ENCODE results near the gene HOXB7.

The HOXB7 gene

GRCh38 chr17:48561884-48562810 lies 48.7 kb downstream of the HOXB7 start:
- Histone ChIP-seq H3K9me3 (ENCODE audit: severe bottlenecking) (peaks cover 2% of the 10 kb centered on the region), H3K27ac (no peak overlapping the region), H3K27me3 (ENCODE audit: insufficient read depth, low read depth, severe bottlenecking) (peaks cover 97% of the 10 kb centered on the region), H3K4me3 (ENCODE audit: low read depth, low read length) (no peak overlapping the region), H3K36me3 (no peaks in the 10 kb centered on the region)
- peak; percentile 46; the same call in 1 of the 2 replicates for TF ChIP-seq CTCF (IDR thresholded peaks at IDR 0.05; ENCODE audit: low read depth, low read length)
- peak; percentile 51 for DNase-seq

GRCh38 chr17:48559840-48560817 lies 50.7 kb downstream of the HOXB7 start:
- Histone ChIP-seq H3K36me3 (no peaks in the 10 kb centered on the region), H3K27me3 (ENCODE audit: insufficient read depth, low read depth, severe bottlenecking) (peaks cover 90% of the 10 kb centered on the region), H3K27ac (no peak overlapping the region), H3K9me3 (ENCODE audit: severe bottlenecking) (peaks cover 2% of the 10 kb centered on the region), H3K4me3 (ENCODE audit: low read depth, low read length) (no peak overlapping the region)
- no peak for TF ChIP-seq CTCF (IDR thresholded peaks at IDR 0.05; ENCODE audit: low read depth, low read length)
- DNase-seq = no peak

GRCh38 chr17:48559122-48559839 lies 51.5 kb downstream of the HOXB7 start:
- TF ChIP-seq CTCF (IDR thresholded peaks at IDR 0.05; ENCODE audit: low read depth, low read length) = no peak
- Histone ChIP-seq H3K9me3 (ENCODE audit: severe bottlenecking) (no peaks in the 10 kb centered on the region), H3K27me3 (ENCODE audit: insufficient read depth, low read depth, severe bottlenecking) (peaks cover 91% of the 10 kb centered on the region), H3K36me3 (no peaks in the 10 kb centered on the region), H3K4me3 (ENCODE audit: low read depth, low read length) (no peak overlapping the region), H3K27ac (no peak overlapping the region)
- no peak for DNase-seq

- Histone ChIP-seq H3K9me3 (ENCODE audit: severe bottlenecking) (no peaks in the 10 kb centered on the region), H3K27me3 (ENCODE audit: insufficient read depth, low read depth, severe bottlenecking) (peaks cover 93% of the 10 kb centered on the region), H3K36me3 (no peaks in the 10 kb centered on the region), H3K4me3 (ENCODE audit: low read depth, low read length) (no peak overlapping the region), H3K27ac (no peak overlapping the region)
- no peak for DNase-seq
- no peak for TF ChIP-seq CTCF (IDR thresholded peaks at IDR 0.05; ENCODE audit: low read depth, low read length)
Observed at GRCh38 chr17:48558831-48559121, 52.0 kb downstream of the HOXB7 start.

GRCh38 chr17:48558057-48558830 lies 52.6 kb downstream of the HOXB7 start:
- Histone ChIP-seq H3K9me3 (ENCODE audit: severe bottlenecking) (no peaks in the 10 kb centered on the region), H3K27ac (no peak overlapping the region), H3K4me3 (ENCODE audit: low read depth, low read length) (no peak overlapping the region), H3K27me3 (ENCODE audit: insufficient read depth, low read depth, severe bottlenecking) (peaks cover 93% of the 10 kb centered on the region), H3K36me3 (no peaks in the 10 kb centered on the region)
- TF ChIP-seq CTCF (IDR thresholded peaks at IDR 0.05; ENCODE audit: low read depth, low read length) = no peak
- no peak for DNase-seq
